Skeletal muscle tissue (tissue), 4 donors: ENCODE data around the gene GFOD1. TPM values are rescaled to one million over a fixed set of nuclear protein-coding genes. Genes with fewer than 3 reads are reported as not detected.
A peak's percentile ranks its signal among the peaks of the same experiment; 100 is the strongest.

Source experiments
- H3K27ac ChIP-seq: one replicate; pipeline ENCODE4 v1.7.0; 2013; ENCODE audit warnings: mild to moderate bottlenecking, low read depth, low read length, inconsistent platforms
- H3K27me3 ChIP-seq, 3 donors: one replicate each; pipeline ENCODE4 v1.7.0; 2013; ENCODE audit warnings: low read length in 3 of 3; ENCODE audit not compliant: control insufficient read depth in 3 of 3, insufficient read depth in 3 of 3
- H3K36me3 ChIP-seq, 3 donors: one replicate each; pipeline ENCODE4 v1.7.0; 2013; ENCODE audit warnings: low read length in 3 of 3; ENCODE audit not compliant: control insufficient read depth in 3 of 3, insufficient read depth in 3 of 3
- H3K4me1 ChIP-seq, 3 donors: one replicate each; pipeline ENCODE4 v1.7.0; 2013; ENCODE audit warnings: low read length in 3 of 3, mild to moderate bottlenecking in 3 of 3; ENCODE audit not compliant: control insufficient read depth in 3 of 3, insufficient read depth in 3 of 3
- H3K4me3 ChIP-seq, 3 donors: one replicate each; pipeline ENCODE4 v1.7.0; 2013; ENCODE audit warnings: low read length in 3 of 3
- H3K9ac ChIP-seq, 3 donors: one replicate each; pipeline ENCODE4 v1.7.0; 2013; ENCODE audit warnings: low read length in 3 of 3, mild to moderate bottlenecking in 3 of 3, moderate library complexity in 2 of 3, low read depth in 1 of 3
- H3K9me3 ChIP-seq, 3 donors: one replicate each; pipeline ENCODE4 v1.7.0; 2013; ENCODE audit warnings: low read length in 3 of 3; ENCODE audit not compliant: control insufficient read depth in 3 of 3
- total RNA-seq: library from RNA; depleted of rRNA; stranded (reverse); fragments of >200 nt; gene quantifications from one replicate; pipeline ENCODE4 v1.2.3, GENCODE V29; 2014
- donor health status: Osteomylitis.

GFOD1 gene
- total RNA-seq, 1 donor from 2014 or later = 6.3 TPM

DNA sequence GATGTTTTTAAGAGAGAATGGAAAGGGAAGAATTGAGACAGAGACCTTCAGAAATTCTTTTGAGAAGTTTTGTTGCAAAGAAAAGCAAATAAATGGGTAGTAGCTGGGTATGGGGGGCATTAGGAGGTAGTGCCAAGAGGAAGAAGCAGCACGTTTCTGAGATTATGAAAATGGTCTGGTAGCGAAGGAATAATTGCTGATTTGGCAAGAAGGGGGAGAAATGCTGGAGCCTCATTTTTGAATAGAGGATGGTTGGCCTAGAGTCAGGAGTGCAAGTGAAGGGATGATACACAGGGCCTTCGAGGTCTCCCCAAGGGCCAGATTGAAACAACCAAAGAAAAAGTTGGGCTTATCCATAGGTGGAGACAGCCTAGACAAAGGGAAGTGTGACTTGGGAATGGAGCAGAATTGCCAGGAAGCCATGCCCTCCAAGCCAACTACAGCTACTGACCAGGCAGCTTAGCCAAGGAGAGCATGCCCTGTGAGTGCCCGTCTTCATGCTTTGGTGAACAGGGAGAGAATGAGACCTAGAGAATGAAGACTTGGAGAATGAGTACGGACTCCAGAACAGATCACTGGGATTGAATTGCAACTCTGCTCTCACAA is 144.9 kb downstream of the GFOD1 start:
- H3K27ac ChIP-seq = no peak overlapping the region
- no peaks in the 10 kb centered on the region for H3K4me1 ChIP-seq
- no peaks in the 10 kb centered on the region for H3K9me3 ChIP-seq
- no peak overlapping the region for H3K4me3 ChIP-seq
- no peak overlapping the region for H3K9ac ChIP-seq
- no peaks in the 10 kb centered on the region for H3K36me3 ChIP-seq
- H3K27me3 ChIP-seq = peaks cover 0 to 3% (median 0%) of the 10 kb centered on the region in 3 donors

DNA sequence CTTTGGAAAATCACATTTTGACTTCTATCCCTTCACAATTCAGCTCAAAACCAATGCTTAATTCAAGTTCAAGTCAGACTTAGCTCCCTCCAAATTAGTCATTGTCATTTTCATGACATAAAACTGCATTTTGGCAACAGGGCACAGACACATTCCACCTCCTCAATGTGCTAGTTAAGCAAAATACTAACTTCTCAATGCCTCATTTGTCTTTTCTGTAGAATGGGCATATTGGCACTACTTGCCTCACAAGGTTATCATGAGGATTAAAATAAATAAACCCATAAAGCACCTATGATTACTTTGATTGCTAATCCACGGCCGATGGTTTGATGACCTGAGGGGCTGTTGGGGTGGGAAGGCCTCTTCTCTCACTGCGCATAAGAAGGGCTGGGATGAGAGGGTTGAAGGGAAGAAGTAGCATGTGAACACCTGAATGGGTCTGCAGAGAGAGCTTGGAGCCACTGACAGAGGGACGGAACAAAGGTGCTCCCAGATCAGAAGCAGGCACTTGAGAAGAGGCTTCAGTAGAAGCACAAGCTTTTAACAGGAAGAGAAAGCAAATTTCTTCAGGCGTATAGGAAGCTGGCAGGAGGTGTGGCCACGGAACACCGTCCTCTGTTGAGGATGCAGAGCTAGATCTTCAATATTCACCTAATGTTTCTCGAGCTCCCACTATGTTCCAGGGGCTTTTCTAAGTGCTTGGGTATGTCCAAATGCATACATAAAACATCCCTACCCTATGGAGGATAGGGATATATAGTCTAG is 147.4 kb downstream of the GFOD1 start:
- Histone ChIP-seq H3K27me3 (peaks cover 0 to 3% (median 0%) of the 10 kb centered on the region in 3 donors), H3K4me3 (no peak overlapping the region), H3K9ac (no peak overlapping the region), H3K27ac (no peak overlapping the region), H3K4me1 (peaks cover 0 to 4% (median 2%) of the 10 kb centered on the region in 3 donors), H3K36me3 (no peaks in the 10 kb centered on the region), H3K9me3 (no peaks in the 10 kb centered on the region)

DNA sequence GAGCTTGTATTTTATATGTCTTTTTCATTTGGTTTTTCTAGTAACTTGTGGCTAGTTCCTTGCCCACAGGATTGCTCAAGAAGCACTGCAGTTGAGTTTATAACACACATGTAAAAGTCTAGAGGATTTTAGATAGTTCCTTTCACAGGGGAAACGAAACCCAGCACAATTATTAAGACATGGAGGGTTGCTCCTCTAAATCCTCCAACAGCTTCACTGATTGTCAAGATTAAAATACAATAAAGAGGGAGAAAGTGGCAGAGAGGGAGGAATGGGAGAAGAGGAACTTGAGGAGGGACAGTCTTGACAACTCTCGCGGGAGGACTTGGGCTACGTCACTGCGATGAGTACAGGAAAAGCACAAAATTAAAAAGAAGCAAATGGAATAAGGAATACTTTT is 149.4 kb downstream of the GFOD1 start:
- H3K36me3 ChIP-seq = no peaks in the 10 kb centered on the region
- H3K27ac ChIP-seq = no peak overlapping the region
- no peaks in the 10 kb centered on the region for H3K9me3 ChIP-seq
- peaks cover 0 to 4% (median 2%) of the 10 kb centered on the region in 3 donors for H3K4me1 ChIP-seq
- H3K27me3 ChIP-seq = peaks cover 0 to 3% (median 0%) of the 10 kb centered on the region in 3 donors
- no peak overlapping the region for H3K9ac ChIP-seq
- H3K4me3 ChIP-seq = no peak overlapping the region

DNA sequence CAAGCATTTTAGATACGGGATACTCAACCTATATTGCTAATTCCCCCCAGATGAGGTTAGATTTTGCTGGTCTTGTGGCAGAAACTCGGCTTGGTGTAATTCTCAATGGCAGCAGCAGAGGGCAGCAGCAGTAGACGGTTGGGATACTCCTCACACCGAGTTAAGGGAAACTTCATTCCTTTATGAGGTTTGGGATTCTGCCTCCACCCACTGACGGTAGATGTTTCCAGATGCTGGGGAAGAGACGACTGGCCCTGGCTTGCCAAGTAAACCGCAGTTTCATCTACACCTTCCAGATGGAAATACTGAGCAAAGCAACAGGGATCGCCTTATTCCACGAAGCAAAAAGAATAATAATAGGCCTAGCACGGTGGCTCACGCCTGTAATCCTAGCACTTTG is 150.8 kb downstream of the GFOD1 start:
- Histone ChIP-seq H3K9me3 (no peaks in the 10 kb centered on the region), H3K27ac (no peak overlapping the region), H3K27me3 (peaks cover 0 to 3% (median 0%) of the 10 kb centered on the region in 3 donors), H3K36me3 (no peaks in the 10 kb centered on the region), H3K4me1 (peaks cover 0 to 4% (median 2%) of the 10 kb centered on the region in 3 donors), H3K9ac (no peak overlapping the region), H3K4me3 (no peak overlapping the region)

DNA sequence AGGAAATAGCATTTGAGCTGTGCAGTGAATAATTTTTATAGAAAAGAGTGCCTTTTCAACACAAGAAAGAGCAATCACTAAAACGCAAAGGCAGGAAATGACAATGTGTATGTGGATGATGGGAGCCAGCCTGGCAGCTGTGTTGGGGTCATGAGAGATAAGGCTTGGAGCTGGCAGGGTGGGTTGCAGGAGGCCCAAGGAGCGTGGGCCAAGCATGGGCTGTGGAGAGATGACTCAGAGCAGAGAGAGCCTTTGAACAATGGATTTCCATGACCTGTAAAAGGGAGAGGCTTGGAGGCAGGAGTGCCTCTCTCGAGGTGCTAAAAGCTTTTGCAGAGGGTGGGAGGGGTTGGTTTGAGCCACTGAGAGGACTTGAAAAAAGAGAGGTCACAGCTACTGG is 152.4 kb downstream of the GFOD1 start:
- Histone ChIP-seq H3K27me3 (peaks cover 0 to under 1% (median 0%) of the 10 kb centered on the region in 3 donors), H3K36me3 (no peaks in the 10 kb centered on the region), H3K27ac (no peak overlapping the region), H3K9me3 (no peaks in the 10 kb centered on the region), H3K9ac (no peak overlapping the region), H3K4me1 (peaks cover 0 to 4% (median 2%) of the 10 kb centered on the region in 3 donors), H3K4me3 (no peak overlapping the region)

DNA sequence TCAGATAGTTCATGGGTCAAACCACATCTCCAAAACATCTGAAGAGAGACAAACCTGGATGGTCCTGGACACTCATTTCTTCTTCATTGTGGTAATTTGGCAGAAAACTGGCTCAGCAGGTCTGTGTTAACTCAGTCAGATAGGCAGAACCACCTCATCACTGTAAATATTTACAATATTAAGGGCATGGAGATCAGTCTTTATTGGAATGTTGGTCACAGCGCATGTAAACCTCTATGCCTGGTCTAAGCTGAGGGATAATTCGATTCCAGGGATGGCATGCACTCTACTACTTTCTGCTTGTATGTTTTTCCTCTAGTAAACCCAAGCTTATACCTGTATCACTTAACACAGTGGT is 155.1 kb downstream of the GFOD1 start:
- H3K27ac ChIP-seq = no peak overlapping the region

DNA sequence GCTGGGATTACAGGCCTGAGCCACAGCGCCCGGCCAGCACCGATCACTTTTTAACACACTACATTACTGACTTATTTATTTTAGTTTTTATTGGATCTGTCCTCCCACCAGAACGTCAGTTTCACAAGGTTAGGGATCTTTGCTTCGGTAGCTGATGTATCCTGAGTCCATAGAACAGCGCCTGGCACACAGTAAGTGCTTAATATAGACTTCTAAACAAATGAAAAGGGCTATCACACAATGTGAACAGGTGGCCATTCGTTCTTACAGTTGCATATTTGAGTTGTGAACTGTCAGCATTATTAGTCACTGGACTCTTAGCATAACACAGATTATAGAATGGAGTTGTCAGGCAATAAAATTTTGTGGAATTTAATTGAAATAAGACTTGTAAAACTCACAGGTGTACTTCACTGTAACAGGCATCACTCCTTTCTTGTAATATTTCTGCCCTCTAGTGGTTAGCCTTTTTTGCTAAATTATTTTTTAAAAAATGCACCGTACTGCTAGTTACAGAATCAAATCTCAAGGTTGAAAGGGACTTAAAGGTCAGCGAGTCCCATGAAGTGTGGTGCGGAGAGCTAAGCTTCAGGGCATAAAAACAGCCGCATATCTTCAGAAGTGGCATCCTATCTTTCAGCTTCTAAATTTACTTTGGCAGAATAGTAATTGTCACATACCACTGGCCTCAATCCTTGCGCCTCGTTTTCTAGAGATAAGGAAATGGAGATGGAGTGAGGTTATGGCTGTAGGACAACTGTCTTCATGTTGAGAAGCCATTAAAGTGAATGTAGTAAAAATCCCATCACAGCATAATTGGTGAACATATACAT is 155.7 kb downstream of the GFOD1 start:
- Histone ChIP-seq H3K9ac (no peak overlapping the region), H3K27me3 (no peaks in the 10 kb centered on the region), H3K36me3 (no peaks in the 10 kb centered on the region), H3K4me1 (peaks cover 5 to 15% (median 8%) of the 10 kb centered on the region in 3 donors), H3K4me3 (no peak overlapping the region), H3K9me3 (no peaks in the 10 kb centered on the region), H3K27ac (no peak overlapping the region)

More for the DNA sequence above, 155.1 kb downstream of the GFOD1 start:
- no peak overlapping the region for H3K4me3 ChIP-seq
- H3K9me3 ChIP-seq = no peaks in the 10 kb centered on the region
- H3K27me3 ChIP-seq = no peaks in the 10 kb centered on the region
- H3K36me3 ChIP-seq = no peaks in the 10 kb centered on the region
- H3K9ac ChIP-seq = no peak overlapping the region
- H3K4me1 ChIP-seq = peaks cover 5 to 17% (median 8%) of the 10 kb centered on the region in 3 donors

DNA sequence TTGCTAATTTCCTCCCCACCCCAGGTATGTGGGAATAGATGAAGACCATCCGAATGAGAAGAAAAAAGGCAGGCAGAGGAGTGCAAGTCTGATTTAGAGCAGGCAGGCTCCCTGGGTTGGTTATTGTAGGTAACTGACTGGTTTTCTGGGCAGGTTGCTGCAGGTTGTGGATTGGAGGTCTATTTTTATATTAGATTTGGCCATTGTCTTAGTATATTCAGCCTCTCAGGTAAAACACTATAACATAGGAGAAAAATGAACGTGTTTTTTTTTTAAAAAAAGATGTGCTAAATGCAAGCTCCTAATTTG is 158.6 kb downstream of the GFOD1 start:
- Histone ChIP-seq H3K27me3 (no peaks in the 10 kb centered on the region), H3K9ac (peak overlapping the region; percentile 74 to 97 (median 90)), H3K9me3 (no peaks in the 10 kb centered on the region), H3K4me3 (peak overlapping the region; percentile 88 to 95 (median 92)), H3K36me3 (peaks cover 3 to 7% (median 6%) of the 10 kb centered on the region in 3 donors), H3K27ac (peak overlapping the region; percentile 90), H3K4me1 (peaks cover 3 to 13% (median 8%) of the 10 kb centered on the region in 3 donors)

DNA sequence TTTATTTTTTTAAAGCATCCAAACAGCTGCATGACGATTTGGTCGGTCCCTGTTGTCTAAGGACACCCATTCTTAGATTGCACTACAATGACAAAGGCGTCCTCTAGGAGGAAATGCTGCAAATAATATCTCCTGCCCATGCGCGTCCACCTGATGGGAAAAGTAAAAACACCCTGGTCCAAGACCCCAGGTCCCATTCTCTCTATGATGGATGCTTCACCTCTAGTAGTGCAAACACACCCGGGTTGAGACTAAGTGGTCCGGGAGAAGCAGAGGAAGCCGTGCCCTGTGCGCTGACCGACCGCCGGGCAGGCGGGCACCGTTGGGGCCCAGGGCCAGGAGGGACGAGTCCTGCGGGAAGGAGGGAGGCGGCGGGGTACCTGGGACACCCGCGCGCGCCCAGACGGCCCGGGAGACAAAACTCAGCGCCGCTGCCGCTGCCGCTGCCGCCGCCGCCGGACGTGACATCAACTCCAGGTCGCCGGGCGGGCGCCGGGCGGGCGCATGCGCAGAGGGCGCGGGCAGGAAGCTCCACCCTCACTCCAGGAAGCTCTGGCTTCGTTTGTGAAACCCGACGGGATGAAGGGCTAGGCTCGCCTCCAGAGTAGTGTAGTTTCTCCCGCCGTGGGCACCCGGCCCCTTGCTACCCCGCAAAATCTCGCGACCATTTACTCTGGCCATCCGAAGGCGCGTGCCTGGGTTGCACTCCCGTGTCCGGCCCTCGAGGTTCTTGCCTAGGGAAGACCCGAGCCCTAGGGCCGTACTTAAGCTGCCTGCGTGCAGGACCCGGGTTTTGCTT is 159.1 kb downstream of the GFOD1 start, which contains the start of gene TBC1D7:
TBC1D7 (minus strand) TSS at position 462 of the 799 bp plus-strand sequence. CDS start 1,639 bp downstream, outside the sequence.
- peak within 1 kb of the TSS; percentile 92 to 98 (median 95) for H3K4me3 ChIP-seq
- H3K36me3 ChIP-seq = peaks cover 3 to 13% (median 6%) of the 10 kb centered on the region in 3 donors
- H3K4me1 ChIP-seq = peaks cover 3 to 13% (median 8%) of the 10 kb centered on the region in 3 donors
- H3K9ac ChIP-seq = peak within 1 kb of the TSS; percentile 90 to 97 (median 91)
- H3K27me3 ChIP-seq = no peaks in the 10 kb centered on the region
- no peaks in the 10 kb centered on the region for H3K9me3 ChIP-seq
- peak within 1 kb of the TSS; percentile 90 for H3K27ac ChIP-seq
